SK-N-SH (cell line): ENCODE measurements around the gene SLC24A3. TPM values are rescaled to one million over a fixed set of nuclear protein-coding genes. Genes with fewer than 3 reads are reported as not detected.

ENCODE experiments used
- CTCF ChIA-PET: fragments of 300-600, 350-600 bp; formaldehyde crosslinking; extraction: SDS; loops from one replicate; lab custom pipeline; 2021; lab: Yijun Ruan, JAX
- POLR2A ChIA-PET: fragments of 350-600 bp; sonication (Branson Sonifier 250); formaldehyde crosslinking; extraction: SDS; loops from one replicate; lab custom pipeline; 2020; ENCODE audit warnings: antibody characterized with exemption, inconsistent platforms; lab: Yijun Ruan, JAX
- DNase-seq: peaks from one replicate; pipeline ENCODE4 v3.0.0; 2012
- H2AFZ ChIP-seq: fragments of 200-600 bp; sonication (generic); 2 replicates; pipeline ENCODE4 v1.8.1; 2016; ENCODE audit warnings: antibody characterized with exemption, mild to moderate bottlenecking, low read depth
- H3F3A ChIP-seq: fragments of 200-600 bp; sonication (generic); replicated peaks from 2 replicates; pipeline ENCODE3; 2016; ENCODE audit warnings: antibody characterized with exemption, mild to moderate bottlenecking; ENCODE audit not compliant: insufficient read depth
- H3K27ac ChIP-seq, 2 experiments: fragments of 200-500 bp in 1 of 2; fragments of 200-600 bp in 1 of 2; sonication (Bioruptor generic) in 1 of 2; sonication (generic), shearing (Covaris generic) in 1 of 2; 2 replicates each; pipeline versions ENCODE4 v1.5.1 to v1.6.1; 2014 to 2016; ENCODE audit warnings: low read depth in 2 of 2, inconsistent platforms in 1 of 2, low read length in 1 of 2, mild to moderate bottlenecking in 1 of 2, mixed read lengths in 1 of 2
- H3K27me3 ChIP-seq: fragments of 200-600 bp; sonication (generic), shearing (Covaris generic); 2 replicates; pipeline ENCODE4 v1.6.1; 2016; ENCODE audit warnings: mixed run types; ENCODE audit not compliant: insufficient read depth
- H3K36me3 ChIP-seq, 2 experiments: fragments of 200-500 bp in 1 of 2; fragments of 200-600 bp in 1 of 2; sonication (Bioruptor generic) in 1 of 2; sonication (generic) in 1 of 2; replicated peaks in 1 of 2; 2 replicates each; pipeline versions ENCODE3 to v1.5.1; 2014 to 2016; ENCODE audit warnings: low read length in 1 of 2, mild to moderate bottlenecking in 1 of 2; ENCODE audit not compliant: insufficient read depth in 2 of 2, control insufficient read depth in 1 of 2
- H3K4me1 ChIP-seq, 2 experiments: fragments of 200-500 bp in 1 of 2; fragments of 200-600 bp in 1 of 2; sonication (Bioruptor generic) in 1 of 2; sonication (generic), shearing (Covaris generic) in 1 of 2; 2 replicates each; pipeline versions ENCODE4 v1.5.1 to v1.6.1; 2014 to 2016; ENCODE audit warnings: low read depth in 1 of 2, low read length in 1 of 2, mixed run types in 1 of 2; ENCODE audit not compliant: insufficient read depth in 2 of 2, control insufficient read depth in 1 of 2
- H3K4me2 ChIP-seq: fragments of 200-600 bp; sonication (generic), shearing (Covaris generic); 2 replicates; pipeline ENCODE4 v1.6.1; 2017; ENCODE audit warnings: mixed run types
- H3K4me3 ChIP-seq, 2 experiments: fragments of 200-500 bp in 1 of 2; fragments of 200-600 bp in 1 of 2; sonication (Bioruptor generic) in 1 of 2; sonication (generic), shearing (Covaris generic) in 1 of 2; 2 replicates each; pipeline versions ENCODE4 v1.5.1 to v1.8.1; 2014 to 2016; ENCODE audit warnings: low read depth in 2 of 2, inconsistent platforms in 1 of 2, low read length in 1 of 2, mild to moderate bottlenecking in 1 of 2, mixed read lengths in 1 of 2, moderate library complexity in 1 of 2
- H3K79me2 ChIP-seq: fragments of 200-600 bp; sonication (generic); 2 replicates; pipeline ENCODE4 v1.8.1; 2017; ENCODE audit warnings: mild to moderate bottlenecking; ENCODE audit not compliant: insufficient read depth
- H3K9ac ChIP-seq: fragments of 200-600 bp; sonication (generic); 2 replicates; pipeline ENCODE4 v1.6.1; 2017; ENCODE audit warnings: mixed run types
- H3K9me2 ChIP-seq: fragments of 200-600 bp; sonication (generic); 2 replicates; pipeline ENCODE4 v1.6.1; 2017; ENCODE audit warnings: mixed run types
- H3K9me3 ChIP-seq: fragments of 200-600 bp; sonication (generic); 2 replicates; pipeline ENCODE4 v1.6.1; 2017; ENCODE audit warnings: mixed run types, mild to moderate bottlenecking, moderate library complexity
- H4K20me1 ChIP-seq: fragments of 200-600 bp; sonication (generic); 2 replicates; pipeline ENCODE4 v1.6.1; 2017; ENCODE audit warnings: mild to moderate bottlenecking, mixed run types; ENCODE audit not compliant: insufficient read depth
- CHD2 ChIP-seq: fragments of 150-350 bp; IDR thresholded peaks from 2 replicates; pipeline ENCODE4 v1.6.1; 2018; ENCODE audit warnings: low read length; ENCODE audit not compliant: partially characterized antibody
- ELF1 ChIP-seq: IDR thresholded peaks from 2 replicates; pipeline ENCODE4 v1.4.0; 2012
- EP300 ChIP-seq, 2 experiments: IDR thresholded peaks; 2 replicates each; pipeline versions ENCODE4 v1.4.0 to v1.6.1; 2012; ENCODE audit warnings: borderline replicate concordance in 1 of 2, low read depth in 1 of 2, low read length in 1 of 2
- FOXM1 ChIP-seq: IDR thresholded peaks from 2 replicates; pipeline ENCODE4 v1.4.0; 2012; ENCODE audit warnings: low read depth, mild to moderate bottlenecking
- GATA2 ChIP-seq: sonication (generic); formaldehyde crosslinking; IDR thresholded peaks from 2 replicates; pipeline ENCODE4 v1.5.0; 2020; ENCODE audit warnings: mild to moderate bottlenecking, missing genetic modification reagents
- IRF3 ChIP-seq: fragments of 150-350 bp; IDR thresholded peaks from 2 replicates; pipeline ENCODE4 v1.6.1; 2016; ENCODE audit warnings: mild to moderate bottlenecking, low read depth, low read length
- MEF2A ChIP-seq: IDR thresholded peaks from 2 replicates; pipeline ENCODE4 v1.4.0; 2012; ENCODE audit warnings: low read depth, borderline replicate concordance
- MXI1 ChIP-seq: IDR thresholded peaks from 2 replicates; pipeline ENCODE4 v1.6.1; 2012; ENCODE audit warnings: mild to moderate bottlenecking, low read depth, low read length, improper control_type of control experiment
- NRF1 ChIP-seq: IDR thresholded peaks from 2 replicates; pipeline ENCODE4 v1.6.1; 2012; ENCODE audit warnings: low read depth, mild to moderate bottlenecking, low read length
- RAD21 ChIP-seq: IDR thresholded peaks from 2 replicates; pipeline ENCODE4 v1.6.1; 2012; ENCODE audit warnings: mild to moderate bottlenecking, low read length
- RCOR1 ChIP-seq: fragments of 150-350 bp; IDR thresholded peaks from 2 replicates; pipeline ENCODE4 v1.6.1; 2017; ENCODE audit warnings: antibody characterized with exemption, low read length
- REST ChIP-seq: IDR thresholded peaks from 2 replicates; pipeline ENCODE4 v1.6.1; 2012; ENCODE audit warnings: mild to moderate bottlenecking, low read depth, low read length, moderate library complexity
- RFX5 ChIP-seq: IDR thresholded peaks from 2 replicates; pipeline ENCODE4 v1.6.1; 2012; ENCODE audit warnings: mild to moderate bottlenecking, improper control_type of control experiment, low read length
- RXRA ChIP-seq: IDR thresholded peaks from 2 replicates; pipeline ENCODE4 v1.4.0; 2012; ENCODE audit warnings: low read depth, mild to moderate bottlenecking, borderline replicate concordance
- SIN3A ChIP-seq: IDR thresholded peaks from 2 replicates; pipeline ENCODE4 v1.6.1; 2012; ENCODE audit warnings: low read depth, mild to moderate bottlenecking, low read length, moderate library complexity, borderline replicate concordance
- TEAD4 ChIP-seq: IDR thresholded peaks from 2 replicates; pipeline ENCODE4 v1.4.0; 2012; ENCODE audit warnings: mild to moderate bottlenecking, borderline replicate concordance; ENCODE audit not compliant: insufficient read depth
- USF1 ChIP-seq: IDR thresholded peaks from 2 replicates; pipeline ENCODE4 v1.4.0; 2012; ENCODE audit warnings: low read depth, borderline replicate concordance
- YY1 ChIP-seq: IDR thresholded peaks from 2 replicates; pipeline ENCODE4 v1.4.0; 2012; ENCODE audit warnings: low read depth, mild to moderate bottlenecking
- ZBTB33 ChIP-seq: IDR thresholded peaks from 2 replicates; pipeline ENCODE4 v1.4.0; 2012; ENCODE audit warnings: low read depth, borderline replicate concordance
- WGBS: methylation state at CpG from one replicate; pipeline ENCODE4 v1.1.6; 2017; ENCODE audit warnings: low lambda C conversion rate; 5-methylcytosine and 5-hydroxymethylcytosine counted together
- polyA plus RNA-seq, 3 experiments: library from polyadenylated mRNA; depleted of rRNA; stranded (reverse); fragments of >200 nt; gene quantifications; 2 replicates each; pipeline ENCODE4 v1.2.3, GENCODE V29; 2012

Gene SLC24A3
- polyA plus RNA-seq, 1 of the 3 experiments (the other 2 are of a cell fraction) = not detected

- no peaks in the 10 kb centered on the region for H3K27me3 ChIP-seq
- no peaks in the 10 kb centered on the region for H3K79me2 ChIP-seq
- no peak overlapping the region for H3K27ac ChIP-seq
- no peak for DNase-seq
- H3F3A ChIP-seq = no peaks in the 10 kb centered on the region
- H3K4me1 ChIP-seq = no peaks in the 10 kb centered on the region; a peak in 1 of 4 replicates
- no peaks in the 10 kb centered on the region for H3K36me3 ChIP-seq
- 17% methylated on average over 8 of the region's 9 CpGs for WGBS
- H3K9me2 ChIP-seq = no peaks in the 10 kb centered on the region
- TF ChIP-seq TEAD4 (no peak), ELF1 (no peak), RXRA (no peak), CHD2 (no peak), RCOR1 (no peak), ZBTB33 (no peak), YY1 (no peak), EP300 (IDR thresholded peaks at IDR 0.05; ENCODE audit: borderline replicate concordance in 1 of 2, low read depth in 1 of 2, low read length in 1 of 2) (no peak), MEF2A (no peak), GATA2 (CRISPR knock-in tag) (no peak), REST (no peak), USF1 (no peak), FOXM1 (no peak), RFX5 (no peak), NRF1 (no peak), SIN3A (no peak), MXI1 (no peak), RAD21 (no peak), IRF3 (no peak)
- no peak overlapping the region for H3K4me2 ChIP-seq
- no peaks in the 10 kb centered on the region for H4K20me1 ChIP-seq
- H3K4me3 ChIP-seq = no peak overlapping the region
- H3K9ac ChIP-seq = no peak overlapping the region
- ChIA-PET POLR2A (no interaction called here), CTCF (no interaction called here)
- no peak overlapping the region for H2AFZ ChIP-seq
- no peaks in the 10 kb centered on the region for H3K9me3 ChIP-seq
Observed at GRCh38 chr20:19522071-19522801, 309.8 kb downstream of the SLC24A3 start.
